Measurements from ENCODE around the gene TULP1.

TULP1 gene

GRCh38 chr6:35477551-35478179 is 35.0 kb downstream of the TULP1 start:
- no peak for TF ChIP-seq EP300 (IDR thresholded peaks at IDR 0.05; ENCODE audit: borderline replicate concordance)
- no peak for TF ChIP-seq ZBTB7A (IDR thresholded peaks at IDR 0.05; ENCODE audit: low read depth)
- no peak for TF ChIP-seq YY1 (IDR thresholded peaks at IDR 0.05; ENCODE audit: low read depth)
- no peak for TF ChIP-seq CREB1 (IDR thresholded peaks at IDR 0.05; ENCODE audit: low read depth)
- no peak for TF ChIP-seq USF1 (IDR thresholded peaks at IDR 0.05)
- TF ChIP-seq TCF12 (IDR thresholded peaks at IDR 0.05; ENCODE audit: low read depth) = no peak
- no peak for TF ChIP-seq MAX (IDR thresholded peaks at IDR 0.05)
- TF ChIP-seq TEAD4 (IDR thresholded peaks at IDR 0.05) = no peak

- TF ChIP-seq MAX (IDR thresholded peaks at IDR 0.05) (no peak), EP300 (IDR thresholded peaks at IDR 0.05; ENCODE audit: borderline replicate concordance) (no peak), USF1 (IDR thresholded peaks at IDR 0.05) (no peak), YY1 (IDR thresholded peaks at IDR 0.05; ENCODE audit: low read depth) (no peak), CREB1 (IDR thresholded peaks at IDR 0.05; ENCODE audit: low read depth) (no peak), NFIC (IDR thresholded peaks at IDR 0.05) (no peak), REST (IDR thresholded peaks at IDR 0.05; ENCODE audit: low read depth) (no peak), TEAD4 (IDR thresholded peaks at IDR 0.05) (no peak), EGR1 (IDR thresholded peaks at IDR 0.05) (no peak), TCF12 (IDR thresholded peaks at IDR 0.05; ENCODE audit: low read depth) (no peak), TAF1 (IDR thresholded peaks at IDR 0.05; ENCODE audit: low read depth) (no peak), ZBTB7A (IDR thresholded peaks at IDR 0.05; ENCODE audit: low read depth) (no peak), CEBPB (IDR thresholded peaks at IDR 0.05) (no peak)
These were observed 35.7 kb downstream of the TULP1 start for GRCh38 chr6:35477028-35477427.

- TF ChIP-seq TEAD4 (IDR thresholded peaks at IDR 0.05) (no peak), EGR1 (IDR thresholded peaks at IDR 0.05) (no peak), USF1 (IDR thresholded peaks at IDR 0.05) (no peak), REST (IDR thresholded peaks at IDR 0.05; ENCODE audit: low read depth) (no peak), TAF1 (IDR thresholded peaks at IDR 0.05; ENCODE audit: low read depth) (no peak), NFIC (IDR thresholded peaks at IDR 0.05) (no peak), CEBPB (IDR thresholded peaks at IDR 0.05) (no peak), TCF12 (IDR thresholded peaks at IDR 0.05; ENCODE audit: low read depth) (no peak), ZBTB7A (IDR thresholded peaks at IDR 0.05; ENCODE audit: low read depth) (no peak), MAX (IDR thresholded peaks at IDR 0.05) (no peak), RAD21 (IDR thresholded peaks at IDR 0.05; ENCODE audit: low read depth) (no peak), EP300 (IDR thresholded peaks at IDR 0.05; ENCODE audit: borderline replicate concordance) (no peak), CREB1 (IDR thresholded peaks at IDR 0.05; ENCODE audit: low read depth) (no peak), YY1 (IDR thresholded peaks at IDR 0.05; ENCODE audit: low read depth) (no peak), FOXM1 (IDR thresholded peaks at IDR 0.05; ENCODE audit: borderline replicate concordance, low read depth) (no peak)
These were observed 36.7 kb downstream of the TULP1 start for GRCh38 chr6:35476004-35476403.

- TF ChIP-seq EGR1 (IDR thresholded peaks at IDR 0.05) (no peak), CREB1 (IDR thresholded peaks at IDR 0.05; ENCODE audit: low read depth) (no peak), MAX (IDR thresholded peaks at IDR 0.05) (no peak), EP300 (IDR thresholded peaks at IDR 0.05; ENCODE audit: borderline replicate concordance) (no peak), NFIC (IDR thresholded peaks at IDR 0.05) (no peak), FOXM1 (IDR thresholded peaks at IDR 0.05; ENCODE audit: borderline replicate concordance, low read depth) (no peak), RAD21 (IDR thresholded peaks at IDR 0.05; ENCODE audit: low read depth) (no peak), TAF1 (IDR thresholded peaks at IDR 0.05; ENCODE audit: low read depth) (no peak), REST (IDR thresholded peaks at IDR 0.05; ENCODE audit: low read depth) (no peak), TCF12 (IDR thresholded peaks at IDR 0.05; ENCODE audit: low read depth) (no peak)
These were observed 37.1 kb downstream of the TULP1 start for GRCh38 chr6:35475573-35475972.

All from Ishikawa (cell line).